ENCODE results near the gene C1QL2. TPM values are rescaled to one million over a fixed set of nuclear protein-coding genes. Genes with fewer than 3 reads are reported as not detected.

The C1QL2 gene
- total RNA-seq, 1 donor from 2014 or later = not detected

DNA sequence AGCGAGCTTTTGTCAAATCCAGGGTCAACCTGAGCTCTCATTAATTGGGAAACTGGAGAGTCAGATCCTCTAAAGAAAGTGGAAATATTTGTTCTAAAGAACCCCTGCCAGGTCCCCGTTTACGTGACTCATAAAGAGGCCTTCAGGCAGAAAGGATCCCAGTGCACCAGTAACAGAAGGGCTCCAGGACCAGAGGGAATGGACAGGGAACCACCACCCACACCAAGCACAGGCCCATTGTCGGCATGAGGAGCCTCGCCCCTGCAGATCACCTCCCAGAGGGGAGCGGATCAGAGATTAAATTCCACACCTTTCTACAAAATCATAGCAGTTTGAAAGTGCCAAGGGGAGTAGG, 16.4 kb upstream of the C1QL2 start:
- no peak for DNase-seq (ENCODE audit: low read depth)
- TF ChIP-seq, protein P1, sequence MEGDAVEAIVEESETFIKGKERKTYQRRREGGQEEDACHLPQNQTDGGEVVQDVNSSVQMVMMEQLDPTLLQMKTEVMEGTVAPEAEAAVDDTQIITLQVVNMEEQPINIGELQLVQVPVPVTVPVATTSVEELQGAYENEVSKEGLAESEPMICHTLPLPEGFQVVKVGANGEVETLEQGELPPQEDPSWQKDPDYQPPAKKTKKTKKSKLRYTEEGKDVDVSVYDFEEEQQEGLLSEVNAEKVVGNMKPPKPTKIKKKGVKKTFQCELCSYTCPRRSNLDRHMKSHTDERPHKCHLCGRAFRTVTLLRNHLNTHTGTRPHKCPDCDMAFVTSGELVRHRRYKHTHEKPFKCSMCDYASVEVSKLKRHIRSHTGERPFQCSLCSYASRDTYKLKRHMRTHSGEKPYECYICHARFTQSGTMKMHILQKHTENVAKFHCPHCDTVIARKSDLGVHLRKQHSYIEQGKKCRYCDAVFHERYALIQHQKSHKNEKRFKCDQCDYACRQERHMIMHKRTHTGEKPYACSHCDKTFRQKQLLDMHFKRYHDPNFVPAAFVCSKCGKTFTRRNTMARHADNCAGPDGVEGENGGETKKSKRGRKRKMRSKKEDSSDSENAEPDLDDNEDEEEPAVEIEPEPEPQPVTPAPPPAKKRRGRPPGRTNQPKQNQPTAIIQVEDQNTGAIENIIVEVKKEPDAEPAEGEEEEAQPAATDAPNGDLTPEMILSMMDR (conservative IDR thresholded peaks at IDR 0.05; ENCODE audit: low read depth, low read length) = no peak

DNA sequence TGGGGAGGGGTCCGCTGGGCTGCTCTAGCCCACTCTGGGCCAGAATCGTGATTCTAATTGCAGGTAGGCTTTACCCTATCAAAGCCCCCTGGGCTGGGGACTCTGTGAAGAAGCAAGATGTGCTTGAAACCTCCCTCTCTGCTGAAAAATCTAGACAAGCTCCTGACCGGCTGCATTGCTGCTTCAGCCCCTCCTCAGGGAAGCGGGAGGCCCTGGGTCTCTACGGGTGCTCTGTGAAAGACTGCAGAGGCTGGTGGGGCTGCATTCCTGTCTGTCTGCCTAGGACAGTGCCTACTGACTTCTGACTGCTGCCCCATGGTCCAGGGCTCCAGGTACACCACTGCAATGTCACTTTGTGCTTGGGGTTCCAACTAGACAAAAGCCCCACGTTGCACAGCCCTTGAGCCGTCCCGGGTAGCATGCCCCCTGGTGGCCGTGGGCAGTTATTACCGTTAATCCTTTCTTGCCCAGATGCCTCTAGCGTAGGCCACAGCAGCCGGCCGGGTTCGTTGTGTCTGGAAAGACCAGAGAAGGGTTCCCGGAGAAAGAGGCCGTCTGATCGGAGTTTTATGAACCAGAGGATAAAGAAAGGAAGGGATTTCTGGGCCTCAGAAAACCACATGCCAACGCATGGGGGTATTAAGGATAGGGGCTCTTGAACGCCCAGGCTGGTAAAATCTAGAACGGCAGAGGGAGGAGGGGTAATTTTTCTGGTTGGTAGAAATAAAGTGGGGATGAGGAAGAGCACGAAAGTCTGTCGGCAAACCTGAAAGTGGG, 15.9 kb upstream of the C1QL2 start:
- no peak for DNase-seq (ENCODE audit: low read depth)
- TF ChIP-seq, protein P1 (conservative IDR thresholded peaks at IDR 0.05; ENCODE audit: low read depth, low read length) = peak; percentile 86
- no peak overlapping the region for H3K4me3 ChIP-seq (ENCODE audit: low read depth, low read length)

More for the DNA sequence above, 16.4 kb upstream of the C1QL2 start:
- H3K4me3 ChIP-seq (ENCODE audit: low read depth, low read length) = no peak overlapping the region

DNA sequence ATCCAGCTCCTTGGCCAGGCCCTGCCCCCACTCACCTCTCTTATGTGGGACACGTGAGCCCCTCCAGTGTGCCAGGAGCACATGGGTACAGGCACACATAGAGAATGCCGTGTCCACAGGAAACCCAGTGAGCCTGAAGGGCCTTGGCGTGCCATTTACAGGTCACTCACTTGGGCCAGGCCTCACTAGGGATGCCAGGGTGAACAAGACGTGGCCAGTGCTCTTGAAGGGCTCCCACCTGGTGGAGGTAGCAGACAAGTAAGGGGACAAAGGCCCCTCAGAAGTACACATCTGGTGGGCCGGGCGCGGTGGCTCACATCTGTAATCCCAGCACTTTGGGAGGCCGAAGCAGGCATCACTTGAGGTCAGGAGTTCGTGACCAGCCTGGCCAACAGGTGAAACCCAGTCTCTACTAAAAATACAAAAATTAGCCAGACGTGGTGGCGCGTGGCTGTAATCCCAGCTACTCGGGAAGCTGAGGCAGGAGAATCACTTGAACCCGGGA, 15.1 kb upstream of the C1QL2 start:
- no peak overlapping the region for H3K4me3 ChIP-seq (ENCODE audit: low read depth, low read length)
- no peak for DNase-seq (ENCODE audit: low read depth)
- TF ChIP-seq, protein P1 (conservative IDR thresholded peaks at IDR 0.05; ENCODE audit: low read depth, low read length) = no peak

DNA sequence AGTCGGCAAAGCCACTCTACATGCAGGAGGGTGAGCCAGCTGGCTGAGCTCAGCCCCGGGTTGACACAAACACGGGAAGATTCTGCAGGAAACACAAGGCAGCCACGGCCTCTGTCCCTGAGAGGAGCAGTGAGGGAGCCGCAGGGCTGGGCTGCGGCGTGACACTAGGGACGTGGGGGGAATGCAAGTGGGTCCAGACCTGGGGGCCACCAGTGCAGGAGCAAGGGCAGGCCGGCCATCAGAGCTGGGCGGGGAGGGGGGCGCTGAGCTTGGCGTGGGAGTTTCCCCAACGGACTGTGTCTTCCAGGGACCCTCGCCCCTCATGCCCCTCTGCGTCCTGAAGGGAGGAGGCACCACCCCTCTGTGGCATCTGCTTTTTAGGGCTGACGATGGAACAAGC, 12.0 kb upstream of the C1QL2 start:
- TF ChIP-seq, protein P1 (conservative IDR thresholded peaks at IDR 0.05; ENCODE audit: low read depth, low read length) = no peak
- no peak overlapping the region for H3K4me3 ChIP-seq (ENCODE audit: low read depth, low read length)
- DNase-seq (ENCODE audit: low read depth) = no peak

DNA sequence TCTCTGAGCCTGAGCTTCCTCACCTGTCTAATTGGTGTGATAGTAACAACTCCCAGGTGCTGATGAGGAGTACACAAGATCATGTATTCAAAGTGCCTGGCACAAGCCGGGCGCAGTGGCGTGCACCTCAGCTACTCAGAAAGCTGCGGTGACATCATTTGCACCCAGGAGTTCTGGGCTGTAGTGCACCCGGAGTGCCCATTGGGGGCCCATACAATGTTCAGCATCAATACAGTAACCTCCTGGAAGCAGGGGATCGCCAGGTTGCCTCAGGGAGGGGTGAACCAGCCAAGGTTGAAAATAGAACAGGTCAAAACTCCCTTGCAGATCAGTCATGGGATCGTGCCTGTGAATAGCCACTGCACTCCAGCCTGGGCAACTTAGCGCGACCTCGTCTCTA, 11.2 kb upstream of the C1QL2 start:
- H3K4me3 ChIP-seq (ENCODE audit: low read depth, low read length) = no peak overlapping the region
- TF ChIP-seq, protein P1 (conservative IDR thresholded peaks at IDR 0.05; ENCODE audit: low read depth, low read length) = no peak

DNA sequence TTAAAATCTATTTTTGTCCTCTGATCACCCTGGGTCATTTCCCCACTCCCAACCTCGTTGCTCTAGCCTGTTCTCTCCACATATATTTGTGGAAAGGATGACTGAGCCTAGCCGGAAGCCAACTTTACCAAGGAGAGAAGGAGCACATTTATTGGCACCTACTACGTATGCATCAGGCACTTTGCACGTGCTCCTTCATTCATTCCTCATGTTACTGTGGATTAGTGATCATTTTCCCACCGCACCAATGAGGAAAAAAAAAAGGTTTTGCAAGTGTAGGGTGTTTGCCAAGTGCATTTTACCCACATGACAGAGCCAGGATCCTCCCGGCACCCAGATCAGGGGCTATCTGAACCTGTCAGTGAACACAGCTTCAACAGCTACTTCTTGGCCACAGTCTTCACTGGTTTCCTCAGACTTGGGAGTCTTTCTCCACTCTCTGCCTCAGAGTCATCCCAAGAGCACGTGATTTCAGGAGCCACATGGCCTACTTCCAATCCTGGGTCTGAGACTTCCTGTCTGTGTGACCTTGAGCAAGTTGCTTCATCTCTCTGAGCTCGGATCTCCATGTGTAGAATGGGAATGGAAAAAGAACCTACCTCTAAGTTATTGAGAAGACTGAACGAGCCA, 1.9 kb upstream of the C1QL2 start:
- no peak for DNase-seq (ENCODE audit: low read depth)
- H3K4me3 ChIP-seq (ENCODE audit: low read depth, low read length) = no peak overlapping the region
- TF ChIP-seq, protein P1 (conservative IDR thresholded peaks at IDR 0.05; ENCODE audit: low read depth, low read length) = no peak

More for the DNA sequence above, 11.2 kb upstream of the C1QL2 start:
- DNase-seq (ENCODE audit: low read depth) = no peak

Measured in epithelial cell of proximal tubule (primary cell).